HCT116 (cell line): ENCODE results near the gene EID1. TPM values are rescaled to one million over a fixed set of nuclear protein-coding genes. Genes with fewer than 3 reads are reported as not detected.

Experiments
- ATAC-seq: fragments of 200-7000 bp; cut with Tn5 transposase; 2 replicates; pipeline ENCODE4 v1.9.1; 2020; ENCODE audit warnings: mild to moderate bottlenecking, moderate library complexity
- BruUV-seq: library from RNA; stranded (reverse); fragments of 400-500 nt; replicated peaks from 2 replicates; lab custom pipeline; 2021; lab: Mats Ljungman, UMichigan
- CTCF ChIA-PET: fragments of 300-600 bp; sonication (Branson Sonifier 250); formaldehyde crosslinking; loops from one replicate; lab custom pipeline; 2021; ENCODE audit warnings: antibody characterized with exemption; lab: Charles Lee
- POLR2A ChIA-PET: fragments of 300-600, 350-600 bp; sonication (Branson Sonifier 250); formaldehyde crosslinking; loops from one replicate; lab custom pipeline; 2021; ENCODE audit warnings: antibody characterized with exemption; lab: Charles Lee
- RAD21 ChIA-PET, 2 experiments: fragments of 300-600 bp; sonication (Branson Sonifier 250); formaldehyde crosslinking; loops; one replicate each; lab custom pipeline; 2023; ENCODE audit warnings: low total read pairs in 2 of 2; ENCODE audit not compliant: uncharacterized antibody in 2 of 2, unreplicated experiment in 2 of 2, low non-redundant PET in 1 of 2; lab: Charles Lee
- DNase-seq: peaks from one replicate; pipeline ENCODE4 v3.0.0-alpha.2; 2010; ENCODE audit warnings: low read depth, low spot score
- H2AFZ ChIP-seq: fragments of 200-600 bp; shearing (Covaris generic), sonication (generic); 2 replicates; pipeline ENCODE4 v1.6.1; 2017; ENCODE audit warnings: low read depth, mixed run types, mixed read lengths, antibody characterized with exemption, low read length; ENCODE audit not compliant: poor library complexity, severe bottlenecking
- H3K27ac ChIP-seq: 2 replicates; pipeline ENCODE4 v1.5.1; 2012; ENCODE audit warnings: low read depth, low read length
- H3K27me3 ChIP-seq: fragments of 200-600 bp; sonication (generic); 2 replicates; pipeline ENCODE4 v1.6.1; 2016; ENCODE audit warnings: mixed run types, low read length, mixed read lengths; ENCODE audit not compliant: insufficient read depth
- H3K36me3 ChIP-seq, 2 experiments: fragments of 200-500 bp in 1 of 2; fragments of 200-600 bp in 1 of 2; sonication (Bioruptor generic) in 1 of 2; sonication (generic) in 1 of 2; 2 replicates each; pipeline versions ENCODE4 v1.5.1 to v1.6.1; 2014 to 2016; ENCODE audit warnings: low read length in 2 of 2, inconsistent platforms in 1 of 2, mixed read lengths in 1 of 2, mixed run types in 1 of 2; ENCODE audit not compliant: insufficient read depth in 2 of 2, control insufficient read depth in 1 of 2
- H3K4me1 ChIP-seq, 2 experiments: fragments of 200-600 bp in 1 of 2; sonication (generic) in 1 of 2; 2 replicates each; pipeline versions ENCODE4 v1.5.1 to v1.6.1; 2012 to 2017; ENCODE audit warnings: low read length in 2 of 2, inconsistent platforms in 1 of 2, mild to moderate bottlenecking in 1 of 2, mixed read lengths in 1 of 2, mixed run types in 1 of 2, moderate library complexity in 1 of 2; ENCODE audit not compliant: insufficient read depth in 2 of 2, control insufficient read depth in 1 of 2
- H3K4me2 ChIP-seq: fragments of 200-600 bp; sonication (generic); 2 replicates; pipeline ENCODE4 v1.6.1; 2017; ENCODE audit warnings: mixed run types, low read length, mixed read lengths
- H3K4me3 ChIP-seq, 2 experiments: fragments of 200-600 bp in 1 of 2; sonication (generic) in 1 of 2; replicated peaks in 1 of 2; 2 replicates each; pipeline ENCODE4 v1.5.1; 2011 to 2016; ENCODE audit warnings: low read length in 2 of 2, control low read depth in 1 of 2, low read depth in 1 of 2, mild to moderate bottlenecking in 1 of 2, mixed read lengths in 1 of 2, mixed run types in 1 of 2
- H3K79me2 ChIP-seq: fragments of 200-600 bp; sonication (generic); 2 replicates; pipeline ENCODE4 v1.6.1; 2017; ENCODE audit warnings: mild to moderate bottlenecking, mixed run types, low read length, moderate library complexity, mixed read lengths; ENCODE audit not compliant: insufficient read depth
- H3K9ac ChIP-seq: fragments of 200-600 bp; sonication (generic); 2 replicates; pipeline ENCODE4 v1.6.1; 2016; ENCODE audit warnings: low read length, mixed read lengths
- H3K9me2 ChIP-seq: fragments of 200-600 bp; sonication (generic), shearing (Covaris generic); 2 replicates; pipeline ENCODE4 v1.6.1; 2017; ENCODE audit warnings: mixed run types, mild to moderate bottlenecking, moderate library complexity; ENCODE audit not compliant: insufficient read depth
- H3K9me3 ChIP-seq, 2 experiments: fragments of 200-500 bp in 1 of 2; fragments of 200-600 bp in 1 of 2; sonication (Bioruptor generic) in 1 of 2; sonication (generic) in 1 of 2; 2 replicates each; pipeline ENCODE4 v1.6.1; 2014 to 2017; ENCODE audit warnings: low read length in 2 of 2, mixed read lengths in 2 of 2, inconsistent platforms in 1 of 2, low read depth in 1 of 2, mild to moderate bottlenecking in 1 of 2, mixed run types in 1 of 2, moderate library complexity in 1 of 2; ENCODE audit not compliant: control insufficient read depth in 1 of 2, insufficient read depth in 1 of 2
- H4K20me1 ChIP-seq: fragments of 200-600 bp; sonication (generic), shearing (Covaris generic); 2 replicates; pipeline ENCODE4 v1.6.1; 2017; ENCODE audit warnings: mixed run types, mild to moderate bottlenecking, moderate library complexity; ENCODE audit not compliant: insufficient read depth
- ATF3 ChIP-seq: IDR thresholded peaks from 2 replicates; pipeline ENCODE4 v1.6.1; 2012
- CBX3 ChIP-seq: IDR thresholded peaks from 2 replicates; pipeline ENCODE4 v1.6.1; 2012; ENCODE audit warnings: low read depth
- CEBPB ChIP-seq: IDR thresholded peaks from 2 replicates; pipeline ENCODE4 v1.6.1; 2012; ENCODE audit warnings: low read depth
- ELF1 ChIP-seq: IDR thresholded peaks from 2 replicates; pipeline ENCODE4 v1.6.1; 2012; ENCODE audit warnings: low read depth, borderline replicate concordance
- EZH2 ChIP-seq: fragments of 200-600 bp; sonication (generic); IDR thresholded peaks from 2 replicates; pipeline ENCODE4 v1.6.1; 2017; ENCODE audit warnings: antibody characterized with exemption, mixed run types
- FOSL1 ChIP-seq: IDR thresholded peaks from 2 replicates; pipeline ENCODE4 v1.6.1; 2012; ENCODE audit warnings: low read depth
- MAX ChIP-seq: IDR thresholded peaks from 2 replicates; pipeline ENCODE4 v1.6.1; 2012
- POLR2A ChIP-seq: IDR thresholded peaks from 2 replicates; pipeline ENCODE4 v1.7.0; 2011; ENCODE audit warnings: borderline replicate concordance; ENCODE audit not compliant: insufficient read depth, insufficient read length; ENCODE audit errors: extremely low read depth
- RAD21 ChIP-seq: IDR thresholded peaks from 2 replicates; pipeline ENCODE4 v1.6.1; 2012; ENCODE audit warnings: low read depth, mild to moderate bottlenecking
- SIN3A ChIP-seq: IDR thresholded peaks from 2 replicates; pipeline ENCODE4 v1.6.1; 2012; ENCODE audit warnings: low read depth
- SRF ChIP-seq: IDR thresholded peaks from 2 replicates; pipeline ENCODE4 v1.6.1; 2012; ENCODE audit warnings: low read depth
- YY1 ChIP-seq: IDR thresholded peaks from 2 replicates; pipeline ENCODE4 v1.6.1; 2011; ENCODE audit warnings: low read length, low read depth, moderate library complexity, mild to moderate bottlenecking; ENCODE audit not compliant: insufficient replicate concordance; ENCODE audit errors: extremely low read depth
- ZBTB33 ChIP-seq: IDR thresholded peaks from 2 replicates; pipeline ENCODE4 v1.6.1; 2011; ENCODE audit warnings: mild to moderate bottlenecking, low read length, moderate library complexity; ENCODE audit not compliant: insufficient replicate concordance; ENCODE audit errors: extremely low read depth
- ZFX ChIP-seq: fragments of 450-650 bp; IDR thresholded peaks from 2 replicates; pipeline ENCODE4 v1.6.1; 2017
- ZNF274 ChIP-seq: fragments of 200-500 bp; sonication (Bioruptor generic); IDR thresholded peaks from 2 replicates; pipeline ENCODE4 v1.6.1; 2014; ENCODE audit warnings: mild to moderate bottlenecking, low read depth, low read length, inconsistent platforms
- intact Hi-C: fragments of 100-400 bp; cut with micrococcal nuclease; formaldehyde crosslinking; loops from 2 replicates; pipeline ENCODE4 v1.10.0; 2022
- total RNA-seq: library from RNA; stranded (reverse); gene quantifications from one replicate; pipeline ENCODE4 v1.2.1, GENCODE V29; 2021; ENCODE audit not compliant: unreplicated experiment

The EID1 gene
- total RNA-seq, 1 experiment from 2014 or later = 68.6 TPM

GRCh38 chr15:48865370-48866079 is 12.4 kb upstream of the EID1 start:
- TF ChIP-seq YY1 = no peak
- no peak for TF ChIP-seq POLR2A
- TF ChIP-seq ZFX = no peak
- TF ChIP-seq SIN3A = no peak
- TF ChIP-seq CEBPB = no peak
- TF ChIP-seq ELF1 = no peak
- ChIA-PET CTCF (interaction anchor here (1.0 to 1.3 kb wide), 2 partner anchors 100 to 280 kb away, joined by 3 to 4 read pairs; no protein-coding TSS in a partner anchor), POLR2A (no interaction called here), RAD21 (no interaction called here)
- H4K20me1 ChIP-seq = no peaks in the 10 kb centered on the region
- H3K4me2 ChIP-seq = no peak overlapping the region
- H3K9me2 ChIP-seq = no peaks in the 10 kb centered on the region
- no peak for ATAC-seq
- no peaks in the 10 kb centered on the region for H3K79me2 ChIP-seq
- no peak overlapping the region for H3K9ac ChIP-seq
- BruUV-seq = no TSS peak
- H3K36me3 ChIP-seq = no peaks in the 10 kb centered on the region
- H3K4me1 ChIP-seq = peaks cover 0 to 6% of the 10 kb centered on the region in 2 experiments; a peak in 3 of 4 replicates
- H3K27ac ChIP-seq = no peak overlapping the region
- no peaks in the 10 kb centered on the region for H3K9me3 ChIP-seq
- H3K27me3 ChIP-seq = no peaks in the 10 kb centered on the region
- no peak overlapping the region for H2AFZ ChIP-seq
- no peak overlapping the region for H3K4me3 ChIP-seq
- DNase-seq = no peak
- intact Hi-C loops = loop anchor here (5.0 kb wide), 1 partner anchor 182 kb away; the partner anchor contains the start of gene SECISBP2L

DNA sequence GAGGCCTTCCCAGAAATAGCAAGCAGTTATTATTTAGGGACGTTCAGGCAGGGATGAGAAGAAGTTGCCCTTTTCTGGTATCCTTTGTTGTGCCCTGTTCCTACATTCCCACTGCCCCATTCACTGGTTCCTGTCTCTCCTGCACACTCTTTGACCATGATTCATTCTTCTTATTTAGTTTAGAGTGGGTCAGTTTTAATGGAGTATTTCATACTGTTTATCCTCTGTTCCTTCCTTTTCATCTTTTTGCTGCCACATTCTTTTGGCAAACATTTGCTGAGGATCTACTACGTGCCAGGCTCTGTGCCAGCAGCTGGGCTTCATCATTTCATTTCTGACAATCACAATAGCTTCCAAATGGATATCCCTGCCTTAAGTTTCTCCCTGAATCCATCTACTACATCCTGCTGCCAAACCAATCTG is 11.8 kb upstream of the EID1 start:
- Histone ChIP-seq H3K79me2 (no peaks in the 10 kb centered on the region), H4K20me1 (no peaks in the 10 kb centered on the region), H3K27ac (no peak overlapping the region), H3K4me2 (no peak overlapping the region), H3K9ac (no peak overlapping the region), H3K9me2 (no peaks in the 10 kb centered on the region), H3K27me3 (no peaks in the 10 kb centered on the region), H2AFZ (no peak overlapping the region), H3K36me3 (no peaks in the 10 kb centered on the region), H3K9me3 (no peaks in the 10 kb centered on the region), H3K4me1 (peaks cover 0 to 6% of the 10 kb centered on the region in 2 experiments; a peak in 3 of 4 replicates), H3K4me3 (no peak overlapping the region)
- ChIA-PET CTCF (interaction anchor here (1.3 kb wide), 1 partner anchor 280 kb away, joined by 3 read pairs; no protein-coding TSS in a partner anchor), RAD21 (no interaction called here), POLR2A (no interaction called here)
- intact Hi-C loops = loop anchor here (5.0 kb wide), 1 partner anchor 181 kb away; the partner anchor contains the start of gene SECISBP2L
- ATAC-seq = no peak
- no peak for TF ChIP-seq FOSL1
- no peak for TF ChIP-seq MAX
- no peak for TF ChIP-seq ATF3
- no peak for TF ChIP-seq RAD21
- no peak for TF ChIP-seq ZBTB33
- TF ChIP-seq ZNF274 = no peak
- TF ChIP-seq CBX3 = no peak
- no peak for TF ChIP-seq EZH2
- TF ChIP-seq SRF = no peak
- no peak for TF ChIP-seq POLR2A
- TF ChIP-seq SIN3A = no peak
- no peak for DNase-seq
- BruUV-seq = no TSS peak
